ENCODE measurements around the gene ADD2.

DNA sequence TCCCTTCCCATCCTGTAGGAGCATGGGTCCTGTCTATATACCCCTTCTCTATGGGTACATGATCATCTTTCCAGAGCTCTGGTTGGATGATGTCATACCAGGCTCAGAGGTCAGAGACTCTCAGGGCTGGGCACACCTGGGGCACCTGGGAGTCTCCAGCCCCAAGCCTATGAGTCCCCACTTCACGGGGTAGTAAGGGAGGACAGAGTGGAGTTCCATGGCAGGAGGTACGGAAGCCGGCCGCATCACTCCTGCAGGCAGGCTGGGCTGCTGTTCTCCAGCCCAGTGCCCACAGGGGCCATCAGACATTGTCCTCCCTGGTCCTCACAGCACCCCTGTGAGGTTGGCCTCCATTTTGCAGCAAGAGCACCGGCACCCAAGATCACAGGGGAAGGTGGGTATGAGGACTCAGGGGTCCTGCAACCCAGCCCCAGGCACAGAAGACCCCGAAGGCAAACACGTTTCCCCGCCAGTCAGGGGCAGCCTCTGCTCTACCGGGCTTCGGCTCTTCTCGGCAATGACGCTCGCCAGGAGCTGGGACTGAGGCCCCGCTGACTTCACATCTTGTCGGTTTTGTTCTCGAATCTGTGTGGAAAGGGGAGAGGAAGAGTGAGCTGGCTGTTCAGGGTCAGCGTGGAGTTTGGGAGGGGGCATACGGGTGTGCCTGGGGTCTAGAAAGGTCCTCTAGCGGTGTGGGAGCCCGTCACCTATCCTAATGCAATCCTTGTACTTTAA is 91.5 kb downstream of the ADD2 start:
- TF ChIP-seq CTCF (IDR thresholded peaks at IDR 0.05; ENCODE audit: insufficient read depth, low read depth, low read length) (no peak), EZH2 (IDR thresholded peaks at IDR 0.05; ENCODE audit: insufficient read depth, low read length) (no peak)
